Mucosa of rectum (tissue), 2 donors: Measurements from ENCODE around the gene PSMC3.
"Not testable (repeated sequence)": the region's sequence is repeated elsewhere in the genome, so short reads cannot be mapped to it uniquely, and the experiment has no call there.

Experiments used
- H3K27ac ChIP-seq, 2 donors: one replicate each; pipeline ENCODE4 v1.7.0; 2013; ENCODE audit warnings: inconsistent platforms in 2 of 2, low read depth in 2 of 2, low read length in 2 of 2
- H3K27me3 ChIP-seq, 2 donors: one replicate each; pipeline ENCODE4 v1.7.0; 2013; ENCODE audit warnings: low read length in 2 of 2; ENCODE audit not compliant: control insufficient read depth in 2 of 2, insufficient read depth in 2 of 2
- H3K36me3 ChIP-seq, 2 donors: one replicate each; pipeline ENCODE4 v1.7.0; 2013; ENCODE audit warnings: low read length in 2 of 2; ENCODE audit not compliant: control insufficient read depth in 2 of 2, insufficient read depth in 2 of 2
- H3K4me1 ChIP-seq, 2 donors: one replicate each; pipeline ENCODE4 v1.7.0; 2013; ENCODE audit warnings: low read length in 2 of 2, mild to moderate bottlenecking in 1 of 2; ENCODE audit not compliant: control insufficient read depth in 2 of 2, insufficient read depth in 2 of 2
- H3K4me3 ChIP-seq, 2 donors: one replicate each; pipeline ENCODE4 v1.7.0; 2013; ENCODE audit warnings: low read length in 2 of 2
- H3K9ac ChIP-seq, 2 donors: one replicate each; pipeline ENCODE4 v1.7.0; 2013; ENCODE audit warnings: low read length in 2 of 2, low read depth in 1 of 2, mild to moderate bottlenecking in 1 of 2
- H3K9me3 ChIP-seq, 2 donors: one replicate each; pipeline ENCODE4 v1.7.0; 2013; ENCODE audit warnings: low read length in 2 of 2; ENCODE audit not compliant: control insufficient read depth in 2 of 2
- donor health status: healthy.
- donor health status: Normal muscosa, but diverticular disease.

The PSMC3 gene

GRCh38 chr11:47460571-47461235 lies 34.5 kb upstream of the PSMC3 start:
- Histone ChIP-seq H3K9me3 (no peaks in the 10 kb centered on the region), H3K27me3 (no peaks in the 10 kb centered on the region), H3K36me3 (peaks cover 4 to 26% of the 10 kb centered on the region in 2 donors), H3K9ac (no peak overlapping the region), H3K4me3 (no peak overlapping the region), H3K27ac (no peak overlapping the region), H3K4me1 (no peaks in the 10 kb centered on the region)

- not testable (repeated sequence) for H3K27me3 ChIP-seq, H3K9ac ChIP-seq, H3K9me3 ChIP-seq, H3K27ac ChIP-seq, H3K36me3 ChIP-seq, H3K4me1 ChIP-seq, H3K4me3 ChIP-seq
Measured at GRCh38 chr11:47454258-47454671, 28.0 kb upstream of the PSMC3 start.

- no peaks in the 10 kb centered on the region for H3K27me3 ChIP-seq
- H3K36me3 ChIP-seq, result no peaks in the 10 kb centered on the region
- no peak overlapping the region for H3K4me3 ChIP-seq
- no peaks in the 10 kb centered on the region for H3K4me1 ChIP-seq
- no peak overlapping the region for H3K27ac ChIP-seq
- no peak overlapping the region for H3K9ac ChIP-seq
- H3K9me3 ChIP-seq, result no peaks in the 10 kb centered on the region
Measured at GRCh38 chr11:47453365-47453764, 27.1 kb upstream of the PSMC3 start.

GRCh38 chr11:47451990-47452389 lies 25.8 kb upstream of the PSMC3 start:
- Histone ChIP-seq H3K36me3 (no peaks in the 10 kb centered on the region), H3K9me3 (no peaks in the 10 kb centered on the region), H3K27ac (no peak overlapping the region), H3K27me3 (no peaks in the 10 kb centered on the region), H3K4me3 (no peak overlapping the region), H3K4me1 (no peaks in the 10 kb centered on the region), H3K9ac (no peak overlapping the region)

- no peak overlapping the region for H3K4me3 ChIP-seq
- no peak overlapping the region for H3K9ac ChIP-seq
- no peaks in the 10 kb centered on the region for H3K27me3 ChIP-seq
- H3K36me3 ChIP-seq, result no peaks in the 10 kb centered on the region
- no peaks in the 10 kb centered on the region for H3K9me3 ChIP-seq
- H3K27ac ChIP-seq, result no peak overlapping the region
- no peaks in the 10 kb centered on the region for H3K4me1 ChIP-seq
Measured at GRCh38 chr11:47451436-47451835, 25.2 kb upstream of the PSMC3 start.

- Histone ChIP-seq H3K9me3 (no peaks in the 10 kb centered on the region), H3K27ac (no peak overlapping the region), H3K4me1 (no peaks in the 10 kb centered on the region), H3K9ac (no peak overlapping the region), H3K27me3 (no peaks in the 10 kb centered on the region), H3K36me3 (no peaks in the 10 kb centered on the region), H3K4me3 (no peak overlapping the region)
Measured at GRCh38 chr11:47449541-47449940, 23.3 kb upstream of the PSMC3 start.

DNA sequence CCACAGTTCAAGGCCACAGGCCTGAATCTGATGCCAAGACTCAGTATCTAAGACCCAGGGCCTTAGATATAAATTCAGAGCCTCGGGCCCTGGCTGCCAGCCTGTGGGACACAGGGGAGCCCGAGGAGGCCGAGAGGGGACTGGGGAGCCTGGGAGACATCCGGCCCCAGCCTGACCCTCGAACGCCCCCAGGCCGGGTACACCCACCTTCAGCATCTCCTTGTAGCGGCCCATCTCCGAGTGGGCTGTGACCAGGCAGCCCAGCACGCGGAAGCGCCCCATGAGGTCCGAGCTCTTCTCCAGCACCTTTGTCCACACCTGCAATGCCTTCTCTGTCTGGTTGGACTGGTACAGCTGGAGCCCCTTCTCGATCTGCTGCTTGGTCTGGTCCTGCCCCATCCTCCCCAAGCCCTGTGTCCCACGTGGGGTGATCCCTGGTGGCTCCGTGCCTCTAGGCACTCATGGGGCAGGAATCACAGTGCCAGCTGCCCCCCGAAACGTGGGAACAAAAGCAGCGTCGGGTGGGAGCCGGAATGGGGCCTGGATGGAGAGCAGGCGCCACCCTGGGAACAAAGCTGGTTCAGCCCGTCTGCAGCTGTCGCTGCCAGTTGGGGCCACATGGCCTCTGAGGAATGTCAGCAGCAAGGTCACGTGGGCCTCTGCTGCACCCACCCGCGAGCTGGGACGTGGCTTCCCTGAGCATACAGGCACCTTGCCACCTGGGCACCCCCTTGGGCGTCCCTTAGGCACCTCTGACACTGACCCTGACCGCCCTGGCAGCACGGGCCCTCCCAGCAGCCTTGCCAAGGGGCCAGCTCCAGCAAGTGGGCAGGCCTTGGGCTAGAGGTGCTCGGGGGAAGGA lies 22.6 kb upstream of the PSMC3 start, which contains the start of gene RAPSN:
Gene RAPSN, minus strand, starts transcription at position 571 of the 862 bp plus-strand sequence. Its CDS starts 172 bp downstream, at position 399.
- H3K4me1 ChIP-seq, result no peaks in the 10 kb centered on the region
- H3K4me3 ChIP-seq, result no peak within 1 kb of the TSS
- H3K27ac ChIP-seq, result no peak within 1 kb of the TSS
- no peaks in the 10 kb centered on the region for H3K36me3 ChIP-seq
- no peaks in the 10 kb centered on the region for H3K27me3 ChIP-seq
- H3K9ac ChIP-seq, result no peak within 1 kb of the TSS
- no peaks in the 10 kb centered on the region for H3K9me3 ChIP-seq

DNA sequence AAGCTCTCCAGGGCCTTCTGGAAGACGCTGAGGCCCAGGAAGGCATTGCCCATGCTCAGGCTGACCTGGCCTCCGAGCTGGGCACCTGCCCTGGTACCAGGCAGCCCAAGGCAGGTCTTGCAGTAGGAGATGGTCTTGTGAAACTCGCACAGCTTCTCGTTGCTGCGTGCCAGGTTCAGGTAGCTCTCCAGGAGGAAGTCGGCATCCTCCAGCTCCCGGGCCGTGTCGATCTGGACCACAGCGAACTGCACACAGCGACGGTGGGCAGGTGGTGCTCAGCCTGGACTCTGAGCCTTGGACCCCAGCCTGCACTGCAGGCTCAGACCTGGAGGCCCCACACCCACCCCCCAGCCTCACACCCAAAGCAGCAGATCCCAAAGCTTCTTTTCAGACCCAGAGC lies 21.7 kb upstream of the PSMC3 start:
- no peaks in the 10 kb centered on the region for H3K9me3 ChIP-seq
- H3K27me3 ChIP-seq, result no peaks in the 10 kb centered on the region
- H3K27ac ChIP-seq, result no peak overlapping the region
- H3K4me3 ChIP-seq, result no peak overlapping the region
- no peaks in the 10 kb centered on the region for H3K36me3 ChIP-seq
- H3K4me1 ChIP-seq, result no peaks in the 10 kb centered on the region
- H3K9ac ChIP-seq, result no peak overlapping the region

DNA sequence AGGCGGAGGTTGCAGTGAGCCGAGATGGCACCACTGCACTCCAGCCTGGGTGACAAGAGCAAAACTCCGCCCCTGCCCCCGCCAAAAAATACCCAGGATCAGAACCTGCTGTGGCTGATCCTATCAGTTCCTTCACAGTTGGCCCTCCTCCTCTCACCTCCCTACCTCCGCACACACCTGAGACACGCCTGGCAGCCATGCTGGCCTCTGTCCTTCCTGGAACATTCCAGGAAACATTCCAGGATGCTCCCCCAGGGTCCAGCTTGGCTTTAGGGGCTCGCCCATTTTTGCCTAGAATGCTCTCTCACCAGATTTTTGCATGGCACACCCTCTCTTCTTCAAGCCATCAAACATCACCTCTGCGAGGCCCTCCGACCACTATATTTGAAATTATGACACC lies 20.6 kb upstream of the PSMC3 start:
- Histone ChIP-seq H3K4me3 (no peak overlapping the region), H3K4me1 (no peaks in the 10 kb centered on the region), H3K9me3 (no peaks in the 10 kb centered on the region), H3K9ac (no peak overlapping the region), H3K36me3 (no peaks in the 10 kb centered on the region), H3K27me3 (no peaks in the 10 kb centered on the region), H3K27ac (no peak overlapping the region)

GRCh38 chr11:47445840-47446239 lies 19.6 kb upstream of the PSMC3 start:
- Histone ChIP-seq H3K27me3 (no peaks in the 10 kb centered on the region), H3K9me3 (no peaks in the 10 kb centered on the region), H3K36me3 (no peaks in the 10 kb centered on the region), H3K9ac (no peak overlapping the region), H3K4me1 (no peaks in the 10 kb centered on the region), H3K27ac (no peak overlapping the region), H3K4me3 (no peak overlapping the region)
